SK-N-SH treated with all-trans-retinoic acid at 6 μM for 48 hours (cell line): ENCODE results near the gene SMO.

ENCODE experiments used
- ATAC-seq: fragments of 200-7000 bp; cut with Tn5 transposase; 3 replicates; pipeline ENCODE4 v1.9.1; 2020; ENCODE audit warnings: mild to moderate bottlenecking, moderate library complexity
- ARNTL ChIP-seq: fragments of 450-650 bp; formaldehyde crosslinking; IDR thresholded peaks from 2 replicates; pipeline ENCODE4 v1.5.0; 2020; ENCODE audit warnings: low read depth, mild to moderate bottlenecking, moderate library complexity, borderline replicate concordance
- BACH2 ChIP-seq: fragments of 250-450 bp; sonication (Bioruptor Pico); IDR thresholded peaks from 2 replicates; pipeline ENCODE4 v1.9.0; 2021; ENCODE audit warnings: mild to moderate bottlenecking, borderline replicate concordance
- CREB5 ChIP-seq: fragments of 250-450 bp; sonication (Bioruptor Pico); IDR thresholded peaks from 2 replicates; pipeline ENCODE4 v1.5.1; 2020; ENCODE audit warnings: low read depth, mild to moderate bottlenecking, moderate library complexity
- CSRNP3 ChIP-seq: fragments of 250-450 bp; sonication (Bioruptor Pico); IDR thresholded peaks from 2 replicates; pipeline ENCODE4 v1.5.1; 2021; ENCODE audit warnings: mild to moderate bottlenecking, moderate library complexity
- ESRRG ChIP-seq: fragments of 250-450 bp; sonication (Bioruptor Pico); IDR thresholded peaks from 2 replicates; pipeline ENCODE4 v1.6.1; 2021; ENCODE audit warnings: mild to moderate bottlenecking
- GLIS3 ChIP-seq: fragments of 250-450 bp; sonication (Bioruptor Pico); IDR thresholded peaks from 2 replicates; pipeline ENCODE4 v1.5.0; 2020; ENCODE audit warnings: mild to moderate bottlenecking, moderate library complexity
- ISL1 ChIP-seq: fragments of 250-450 bp; sonication (Bioruptor Pico); IDR thresholded peaks from 2 replicates; pipeline ENCODE4 v2.1.2; 2022; ENCODE audit warnings: mild to moderate bottlenecking, moderate library complexity
- OSR1 ChIP-seq: fragments of 250-450 bp; sonication (Bioruptor Pico); IDR thresholded peaks from 2 replicates; pipeline ENCODE4 v1.8.0; 2022; ENCODE audit warnings: moderate library complexity, mild to moderate bottlenecking, inconsistent platforms
- PATZ1 ChIP-seq: fragments of 250-450 bp; sonication (Bioruptor Pico); IDR thresholded peaks from 2 replicates; pipeline ENCODE4 v1.8.0; 2020; ENCODE audit warnings: mild to moderate bottlenecking, moderate library complexity, borderline replicate concordance
- POU6F1 ChIP-seq: fragments of 250-450 bp; sonication (Bioruptor Pico); IDR thresholded peaks from 2 replicates; pipeline ENCODE4 v1.8.0; 2021; ENCODE audit warnings: low read depth, mild to moderate bottlenecking, moderate library complexity, borderline replicate concordance
- PPARA ChIP-seq: fragments of 250-450 bp; sonication (Bioruptor Pico); IDR thresholded peaks from 2 replicates; pipeline ENCODE4 v1.5.0; 2020; ENCODE audit warnings: mild to moderate bottlenecking, borderline replicate concordance
- RARB ChIP-seq: fragments of 250-450 bp; sonication (Bioruptor Pico); IDR thresholded peaks from 2 replicates; pipeline ENCODE4 v1.8.0; 2021; ENCODE audit warnings: mild to moderate bottlenecking, moderate library complexity
- TCF4 ChIP-seq: fragments of 250-450 bp; sonication (Bioruptor Pico); IDR thresholded peaks from 2 replicates; pipeline ENCODE4 v1.8.0; 2021; ENCODE audit warnings: mild to moderate bottlenecking, moderate library complexity, borderline replicate concordance
- TOX ChIP-seq: fragments of 250-450 bp; sonication (Bioruptor Pico); IDR thresholded peaks from 2 replicates; pipeline ENCODE4 v1.8.0; 2021; ENCODE audit warnings: mild to moderate bottlenecking, moderate library complexity, borderline replicate concordance
- TSHZ2 ChIP-seq: fragments of 250-450 bp; sonication (Bioruptor Pico); IDR thresholded peaks from 2 replicates; pipeline ENCODE4 v1.5.0; 2020; ENCODE audit warnings: mild to moderate bottlenecking, moderate library complexity
- ZC3H10 ChIP-seq: fragments of 250-450 bp; sonication (Bioruptor Pico); IDR thresholded peaks from 2 replicates; pipeline ENCODE4 v1.5.1; 2021; ENCODE audit warnings: mild to moderate bottlenecking, moderate library complexity
- ZFP3 ChIP-seq: fragments of 250-450 bp; sonication (Bioruptor Pico); IDR thresholded peaks from 2 replicates; pipeline ENCODE4 v1.5.0; 2020; ENCODE audit warnings: mild to moderate bottlenecking, moderate library complexity
- ZFP30 ChIP-seq: fragments of 450-650 bp; formaldehyde crosslinking; IDR thresholded peaks from 2 replicates; pipeline ENCODE4 v1.5.0; 2022; ENCODE audit warnings: mild to moderate bottlenecking, moderate library complexity
- ZNF70 ChIP-seq: fragments of 450-650 bp; formaldehyde crosslinking; IDR thresholded peaks from 2 replicates; pipeline ENCODE4 v1.5.0; 2020; ENCODE audit warnings: mild to moderate bottlenecking, moderate library complexity
- ZNF8 ChIP-seq: fragments of 450-650 bp; formaldehyde crosslinking; IDR thresholded peaks from 2 replicates; pipeline ENCODE4 v1.5.0; 2020; ENCODE audit warnings: mild to moderate bottlenecking, moderate library complexity

Gene SMO

GRCh38 chr7:129166745-129167144 lies 21.7 kb upstream of the SMO start (continued):
- TF ChIP-seq CREB5 (CRISPR knock-in tag) (no peak), OSR1 (no peak), TCF4 (CRISPR knock-in tag) (no peak), CSRNP3 (CRISPR knock-in tag) (no peak), PPARA (CRISPR knock-in tag) (no peak), ISL1 (CRISPR knock-in tag) (no peak), POU6F1 (CRISPR knock-in tag) (no peak), TOX (no peak)
- TF ChIP-seq, all 23 proteins: peak for 0

- no peak for TF ChIP-seq CREB5 (CRISPR knock-in tag)
- no peak for TF ChIP-seq ZFP3
- no peak for TF ChIP-seq RARB (CRISPR knock-in tag)
- TF ChIP-seq, all 23 proteins: peak for 0
- no peak for ATAC-seq
Measured at GRCh38 chr7:129167817-129168216, 20.6 kb upstream of the SMO start.

- no peak for ATAC-seq
- TF ChIP-seq ESRRG (CRISPR knock-in tag) (no peak), ZFP3 (no peak), ZFP30 (no peak), BACH2 (CRISPR knock-in tag) (no peak), CREB5 (CRISPR knock-in tag) (no peak), ZNF70 (CRISPR knock-in tag) (no peak), ZNF8 (no peak), PPARA (CRISPR knock-in tag) (no peak), ZC3H10 (no peak), ARNTL (CRISPR knock-in tag) (no peak), GLIS3 (CRISPR knock-in tag) (no peak), POU6F1 (CRISPR knock-in tag) (no peak), PATZ1 (no peak), TOX (no peak), TCF4 (CRISPR knock-in tag) (no peak), TSHZ2 (CRISPR knock-in tag) (no peak), OSR1 (no peak)
Measured at GRCh38 chr7:129168231-129169021, 20.0 kb upstream of the SMO start.
